ENCODE results near the gene ENAH. TPM values are rescaled to one million over a fixed set of nuclear protein-coding genes. Genes with fewer than 3 reads are reported as not detected.

Gene ENAH
- total RNA-seq, 1 donor from 2014 or later: not detected

GRCh38 chr1:225442123-225442505 is 210.8 kb downstream of the ENAH start:
- intact Hi-C loops (cut with micrococcal nuclease): loop anchor here (10.0 kb wide), 2 partner anchors 863 to 1447 kb away; partner anchors contain the start of gene LIN9

- intact Hi-C loops (cut with micrococcal nuclease): loop anchor here (10.0 kb wide), 2 partner anchors 863 to 1447 kb away; partner anchors contain the start of gene LIN9
Measured at GRCh38 chr1:225441314-225442122, 211.4 kb downstream of the ENAH start.

- intact Hi-C loops (cut with micrococcal nuclease): loop anchor here (10.0 kb wide), 2 partner anchors 864 to 1446 kb away; partner anchors contain the start of gene LIN9
Measured at GRCh38 chr1:225440380-225441221, 212.3 kb downstream of the ENAH start.

- intact Hi-C loops (cut with micrococcal nuclease): no loop called here
Measured at GRCh38 chr1:225437710-225438437, 215.0 kb downstream of the ENAH start.

Other genes starting within 250 kb of the ENAH start
- 234 and 240 TPM in 2 replicates for gene LBR, start 225.1 kb downstream of the ENAH start, total RNA-seq
- 196 and 204 TPM in 2 replicates for gene SRP9, start 124.7 kb upstream of the ENAH start, total RNA-seq
- gene EPHX1, start 157.0 kb upstream of the ENAH start, total RNA-seq: 1.0 TPM in 2 replicates
- gene TMEM63A, start 229.3 kb upstream of the ENAH start, total RNA-seq: 113 and 120 TPM in 2 replicates
- not detected in 2 replicates for gene LEFTY1, start 236.0 kb upstream of the ENAH start, total RNA-seq

Data from T-helper 1 cell treated with Interleukin-12 subunit alpha and Interleukin-12 subunit beta and Interleukin-4 antibody, amounts not matched to agents 30 ng/mL and 1 ng/mL, for 36 hours (primary cell).